ENCODE data around the gene PSTPIP2.
"Not testable (repeated sequence)": the region's sequence is repeated elsewhere in the genome, so short reads cannot be mapped to it uniquely, and the experiment has no call there.

PSTPIP2 gene

DNA sequence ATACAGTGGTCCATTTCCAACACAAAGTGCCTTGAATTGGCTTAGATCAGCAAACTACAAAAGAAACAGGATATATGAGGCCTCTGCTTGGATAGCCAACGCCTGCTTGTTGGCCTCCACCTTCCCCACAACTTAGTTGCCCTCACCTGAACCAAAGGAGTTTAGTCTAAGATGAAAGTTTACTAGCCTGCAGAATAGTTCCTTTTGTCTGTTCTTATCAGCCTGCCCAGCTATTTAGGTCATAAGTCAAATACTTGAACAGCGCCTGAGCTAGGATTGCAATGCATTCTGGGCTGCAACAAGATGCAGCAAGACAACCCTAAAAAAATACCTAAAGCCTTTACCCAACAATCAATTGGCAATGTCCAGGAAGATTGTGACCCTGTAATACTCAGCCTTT lies 91.8 kb downstream of the PSTPIP2 start:
- DNase-seq = no peak

GRCh38 chr18:45978084-45978483 lies 94.0 kb downstream of the PSTPIP2 start:
- no peak for DNase-seq

GRCh38 chr18:45976974-45977373 lies 95.1 kb downstream of the PSTPIP2 start:
- DNase-seq = no peak

DNA sequence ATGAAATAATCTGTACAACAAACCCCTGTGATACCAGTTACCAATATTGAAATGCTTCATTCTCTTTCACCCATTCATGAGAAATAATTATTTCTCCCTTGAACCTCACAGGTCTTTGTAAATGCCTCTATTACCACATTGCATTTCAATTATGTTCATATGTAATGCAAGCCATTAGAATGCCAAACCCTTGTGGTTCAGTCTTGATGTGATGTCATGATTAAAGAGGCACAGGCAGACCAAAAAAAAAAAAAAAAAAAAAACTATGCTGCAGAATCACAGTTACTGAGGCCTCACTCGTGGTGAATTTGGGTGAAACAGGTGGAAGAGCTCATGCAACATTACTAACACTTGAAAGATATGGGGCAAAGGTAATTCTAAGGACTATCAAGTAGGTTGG lies 95.5 kb downstream of the PSTPIP2 start:
- DNase-seq = no peak

GRCh38 chr18:45974088-45974536 lies 97.9 kb downstream of the PSTPIP2 start:
- peak; percentile 5 to 74 for DNase-seq

DNA sequence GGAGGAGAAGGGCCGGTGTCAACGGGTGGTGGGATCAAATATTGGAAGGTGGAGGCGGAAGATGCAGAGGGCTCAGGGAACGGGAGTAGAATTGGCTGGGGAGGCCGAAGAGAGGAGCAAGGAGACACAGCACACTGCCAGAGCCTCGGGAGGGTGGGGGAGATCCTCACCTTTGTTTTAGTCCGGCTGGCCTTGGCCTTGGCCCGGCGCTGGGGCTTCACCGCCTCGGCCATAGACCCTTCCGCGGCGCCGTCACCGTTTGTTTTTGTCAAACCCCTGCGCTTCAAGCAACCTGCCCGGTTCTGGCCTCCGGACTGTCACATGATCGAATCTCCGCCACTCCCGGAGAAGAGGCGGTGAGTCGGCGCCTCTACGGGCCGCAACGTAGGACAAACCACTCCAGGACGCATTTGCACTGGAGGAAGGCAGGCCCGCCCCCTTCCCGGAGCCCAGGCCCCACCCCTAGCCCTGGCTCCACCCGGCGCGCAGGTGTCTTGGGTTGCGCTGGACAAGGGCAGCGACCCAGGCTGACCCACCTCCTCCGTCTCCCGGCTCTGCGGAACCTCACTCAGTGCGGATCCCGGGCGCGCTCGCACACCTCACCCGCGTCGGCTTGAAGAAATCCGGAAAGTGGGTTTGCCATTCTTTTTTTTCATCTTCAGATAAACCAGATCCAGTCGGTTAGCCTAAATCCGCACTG lies 104.9 kb downstream of the PSTPIP2 start, which contains the start of gene EPG5:
Gene EPG5 (minus strand): TSS at position 323 of the 700 bp plus-strand sequence. CDS start 90 bp downstream, at position 233.
- DNase-seq = peak; percentile 89 to 91

GRCh38 chr18:45964913-45965312 lies 107.1 kb downstream of the PSTPIP2 start:
- DNase-seq = not testable (repeated sequence)

DNA sequence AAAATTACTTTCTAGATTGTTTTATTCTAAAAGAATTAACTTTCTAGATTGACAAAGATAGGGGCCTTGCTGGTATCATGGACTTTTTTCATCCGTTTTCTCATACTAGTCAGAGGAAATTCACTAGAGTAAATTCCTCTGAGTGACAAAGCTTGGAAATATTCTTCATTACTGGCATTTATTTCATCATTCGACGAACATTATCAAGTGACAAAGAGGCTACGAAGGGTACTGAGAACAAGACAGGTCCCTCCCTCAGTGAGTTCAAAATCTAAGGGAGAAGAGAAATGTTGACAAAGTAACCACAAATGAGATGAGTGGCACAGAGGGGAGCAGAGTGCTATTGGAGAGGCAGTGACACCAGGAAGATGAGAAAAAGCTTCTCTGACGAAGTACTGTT lies 109.2 kb downstream of the PSTPIP2 start:
- DNase-seq = no peak

DNA sequence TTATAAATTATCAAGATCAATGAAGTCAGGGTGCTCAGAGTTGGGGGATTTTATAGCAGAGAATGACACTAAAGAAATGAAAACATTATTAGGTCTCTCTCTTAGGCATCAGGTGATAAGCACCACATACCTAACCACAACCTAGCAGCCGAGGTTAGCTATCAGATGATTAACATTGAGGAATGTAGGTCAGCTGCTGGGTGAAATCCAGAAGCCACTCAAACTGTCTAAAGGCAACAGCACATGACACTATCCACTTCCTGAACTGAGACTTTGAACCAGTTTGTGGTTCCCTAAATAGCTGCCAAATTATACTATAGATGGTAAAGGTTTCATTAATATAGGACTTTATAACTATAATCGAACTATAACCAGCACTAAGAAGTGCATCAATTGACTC lies 109.6 kb downstream of the PSTPIP2 start:
- DNase-seq = no peak

- DNase-seq = not testable (repeated sequence)
These were observed 112.6 kb downstream of the PSTPIP2 start for GRCh38 chr18:45959484-45959883.

GRCh38 chr18:45958730-45959129 lies 113.3 kb downstream of the PSTPIP2 start:
- DNase-seq = no peak

DNA sequence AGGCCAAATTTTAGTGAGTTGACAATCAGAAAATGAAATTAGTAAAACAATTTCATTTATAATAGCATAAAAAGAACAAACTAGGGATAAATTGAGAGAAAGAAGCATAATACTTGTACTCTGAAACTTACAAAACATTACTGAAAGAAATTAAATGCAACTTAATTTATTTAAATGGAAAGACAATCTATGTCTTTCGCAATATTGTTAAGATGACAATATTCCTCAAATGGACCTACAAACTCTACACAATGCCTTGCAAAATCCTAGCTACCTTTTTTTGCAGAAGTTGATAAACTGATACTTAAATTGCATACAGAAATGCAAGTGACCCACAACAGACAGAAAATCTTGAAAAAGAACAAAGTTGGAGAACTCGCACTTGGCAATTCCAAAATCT lies 114.0 kb downstream of the PSTPIP2 start:
- DNase-seq = no peak

GRCh38 chr18:45957100-45957499 lies 115.0 kb downstream of the PSTPIP2 start:
- DNase-seq = no peak

GRCh38 chr18:45954070-45954934 lies 117.8 kb downstream of the PSTPIP2 start:
- DNase-seq = no peak

DNA sequence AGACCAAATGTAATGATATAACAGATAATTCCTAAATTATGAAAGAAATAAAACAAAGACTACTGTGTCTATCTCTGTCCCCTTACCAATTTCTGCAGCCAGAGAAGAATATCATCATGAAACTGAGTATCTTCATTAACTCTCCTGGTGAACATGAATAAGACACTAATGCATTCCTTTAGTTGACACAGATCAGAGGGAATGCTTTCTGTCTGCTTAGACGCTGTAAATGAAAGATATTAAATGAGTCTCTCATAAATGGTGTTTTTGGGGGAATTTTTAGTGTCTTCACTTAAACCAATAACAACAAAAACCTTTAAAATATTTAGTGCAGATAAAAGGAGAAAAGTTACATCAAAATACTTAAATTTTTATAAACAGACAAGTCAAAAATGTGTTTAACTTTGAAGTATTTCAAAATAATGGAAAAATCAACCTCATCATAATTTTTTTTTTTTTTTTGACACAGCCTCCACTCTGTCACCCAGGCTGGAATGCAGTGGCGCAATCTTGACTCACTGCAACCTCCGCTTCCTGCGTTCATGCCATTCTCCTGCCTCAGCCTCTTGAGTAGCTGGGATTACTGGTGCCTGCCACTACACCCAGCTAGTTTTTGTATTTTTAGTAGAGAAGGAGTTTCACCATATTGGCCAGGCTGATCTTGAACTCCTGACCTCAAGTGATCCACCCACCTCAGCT lies 120.9 kb downstream of the PSTPIP2 start:
- DNase-seq = no peak

- no peak for DNase-seq
These were observed 126.4 kb downstream of the PSTPIP2 start for GRCh38 chr18:45945669-45946068.

DNA sequence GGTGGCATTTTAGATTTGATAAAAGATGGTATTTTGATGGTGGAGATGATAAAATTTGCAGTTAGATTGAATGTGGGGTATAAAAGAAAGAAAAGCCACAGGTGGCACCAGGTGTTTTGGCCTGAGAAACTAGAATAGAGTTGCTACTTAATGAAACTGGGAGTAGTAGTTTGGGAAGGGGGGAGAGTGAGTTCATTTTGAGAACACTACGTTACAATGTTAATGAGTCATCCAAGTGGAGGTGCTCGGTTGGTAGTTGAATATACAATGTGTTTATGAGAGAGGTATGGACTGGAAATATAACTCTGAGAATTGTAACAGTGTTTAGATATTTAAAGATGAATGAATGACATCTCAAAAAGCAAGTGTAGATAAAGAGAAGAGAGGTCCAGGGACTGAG lies 131.3 kb downstream of the PSTPIP2 start:
- DNase-seq = no peak

- no peak for DNase-seq
These were observed 132.8 kb downstream of the PSTPIP2 start for GRCh38 chr18:45939236-45939635.

DNA sequence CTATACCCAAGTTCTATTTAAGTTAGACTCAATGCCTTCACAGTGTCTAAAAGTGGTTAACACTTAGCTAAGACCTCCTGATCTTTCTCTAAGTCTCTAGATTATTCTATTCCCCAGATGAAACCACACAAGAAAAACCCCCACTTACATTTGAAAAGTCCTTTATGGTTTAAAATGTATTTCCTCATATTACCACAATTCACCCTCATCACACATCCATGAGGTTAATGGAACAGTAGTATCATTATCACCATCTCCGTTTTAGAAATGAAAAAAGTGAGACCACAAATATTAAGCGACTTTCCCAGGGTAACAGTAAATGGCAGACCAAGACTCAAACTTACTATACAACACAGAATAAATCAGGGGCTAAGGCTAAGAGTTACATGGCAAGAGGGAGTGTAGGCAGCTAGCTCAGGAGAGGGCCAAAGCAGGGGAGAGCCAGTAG lies 133.5 kb downstream of the PSTPIP2 start:
- DNase-seq = no peak

GRCh38 chr18:45935591-45936335 lies 136.3 kb downstream of the PSTPIP2 start:
- DNase-seq = no peak
